Right cardiac atrium (tissue), 5 donors: ENCODE measurements around the gene ZBED3. TPM values are rescaled to one million over a fixed set of nuclear protein-coding genes. Genes with fewer than 3 reads are reported as not detected.
"Not testable (repeated sequence)": the region's sequence is repeated elsewhere in the genome, so short reads cannot be mapped to it uniquely, and the experiment has no call there.

Experiments used
- ATAC-seq, 2 donors: fragments of 200-7000 bp; cut with Tn5 transposase; one replicate each; pipeline versions ENCODE4 v1.8.0 to v1.9.1; 2020; ENCODE audit warnings: moderate library complexity in 2 of 2, mild to moderate bottlenecking in 1 of 2
- DNase-seq, 3 donors: peaks; one replicate each; pipeline ENCODE4 v3.0.0-alpha.2; 2020
- H3K27ac ChIP-seq: one replicate; pipeline ENCODE4 v1.5.1; 2013; ENCODE audit warnings: mild to moderate bottlenecking, low read length, control low read depth, moderate library complexity
- H3K27me3 ChIP-seq: one replicate; pipeline ENCODE4 v1.6.1; 2013; ENCODE audit not compliant: control insufficient read depth, insufficient read depth
- H3K4me1 ChIP-seq: one replicate; pipeline ENCODE4 v1.6.1; 2013; ENCODE audit warnings: low read length; ENCODE audit not compliant: control insufficient read depth, insufficient read depth
- H3K4me3 ChIP-seq: one replicate; pipeline ENCODE4 v1.5.1; 2013; ENCODE audit warnings: low read length, control low read depth
- H3K9me3 ChIP-seq: one replicate; pipeline ENCODE4 v1.6.1; 2013; ENCODE audit warnings: low read length; ENCODE audit not compliant: control insufficient read depth
- WGBS: extraction: QIAGEN DNeasy Blood & Tissue Kit; methylation state at CpG from one replicate; pipeline ENCODE4 v1.1.7; 2013; 5-methylcytosine and 5-hydroxymethylcytosine counted together
- intact Hi-C, 4 donors: fragments of 100-400 bp; cut with DNase I; formaldehyde crosslinking; loops; one replicate each; pipeline versions ENCODE4 v1.11.0 to v1.14.0; 2022 to 2023
- long read RNA-seq, 4 donors: library from polyadenylated mRNA; unstranded; transcript quantifications; one replicate each; pipeline ENCODE4 v2.0.0, GENCODE V29; 2020 to 2021
- polyA plus RNA-seq: library from polyadenylated mRNA; stranded (reverse); fragments of 200-250 nt; gene quantifications from one replicate; pipeline ENCODE4 v1.2.3, GENCODE V29; 2013
- total RNA-seq, 4 donors: library from RNA; stranded (reverse); fragmentation: NEBNext Ultra II Directional; extraction: Animal tissue kit (Norgen Biotek cat#: 25700); gene quantifications; one replicate each; pipeline ENCODE4 v1.2.1, GENCODE V29; 2021
- donor health status: healthy with polysubstance abuse.
- donor health status: DM: no; HTN: yes; CAD: no.
- donor health status: DM: no; HTN: no; CAD: no.
- donor health status: DM: no; HTN: yes; CAD: no; lungs with severe emphysema.
- donor health status: DM: yes; HTN: yes; CAD: no.

The ZBED3 gene
- total RNA-seq: 10 to 100 TPM; 10.0 to 12.5 (median 10.5) TPM
- polyA plus RNA-seq: 5.7 TPM
- long read RNA-seq, donor 1, full-length matches to known transcripts: 49 of 56 reads
- long read RNA-seq, donor 1, partial matches to known transcripts: 1 of 56 reads
- long read RNA-seq, donor 1, other reads (novel, unspliced or antisense): 6 of 56 reads
- long read RNA-seq, donor 2, full-length matches to known transcripts: 13 of 17 reads
- long read RNA-seq, donor 2, partial matches to known transcripts: 0 of 17 reads
- long read RNA-seq, donor 2, other reads (novel, unspliced or antisense): 4 of 17 reads
- long read RNA-seq, donor 3, full-length matches to known transcripts: 1 of 3 reads
- long read RNA-seq, donor 3, partial matches to known transcripts: 0 of 3 reads
- long read RNA-seq, donor 3, other reads (novel, unspliced or antisense): 2 of 3 reads
- long read RNA-seq, donor 4, full-length matches to known transcripts: 4 of 5 reads
- long read RNA-seq, donor 4, partial matches to known transcripts: 0 of 5 reads
- long read RNA-seq, donor 4, other reads (novel, unspliced or antisense): 1 of 5 reads

GRCh38 chr5:77086689-77087483 lies at the start of gene ZBED3:
Gene ZBED3 (minus strand): TSS chr5:77087285. CDS start chr5:77077878, 9,407 bp downstream.
- H3K27ac ChIP-seq: peak within 1 kb of the TSS; percentile 61
- peak; percentile 81 to 86 for ATAC-seq
- H3K4me3 ChIP-seq: peak within 1 kb of the TSS; percentile 86
- intact Hi-C loops: no loop called here
- peak; percentile 74 to 89 (median 88) for DNase-seq
- H3K9me3 ChIP-seq: no peaks in the 10 kb centered on the region
- no peaks in the 10 kb centered on the region for H3K4me1 ChIP-seq
- no peaks in the 10 kb centered on the region for H3K27me3 ChIP-seq
- WGBS: under 1% methylated on average over 63 of the region's 63 CpGs

DNA sequence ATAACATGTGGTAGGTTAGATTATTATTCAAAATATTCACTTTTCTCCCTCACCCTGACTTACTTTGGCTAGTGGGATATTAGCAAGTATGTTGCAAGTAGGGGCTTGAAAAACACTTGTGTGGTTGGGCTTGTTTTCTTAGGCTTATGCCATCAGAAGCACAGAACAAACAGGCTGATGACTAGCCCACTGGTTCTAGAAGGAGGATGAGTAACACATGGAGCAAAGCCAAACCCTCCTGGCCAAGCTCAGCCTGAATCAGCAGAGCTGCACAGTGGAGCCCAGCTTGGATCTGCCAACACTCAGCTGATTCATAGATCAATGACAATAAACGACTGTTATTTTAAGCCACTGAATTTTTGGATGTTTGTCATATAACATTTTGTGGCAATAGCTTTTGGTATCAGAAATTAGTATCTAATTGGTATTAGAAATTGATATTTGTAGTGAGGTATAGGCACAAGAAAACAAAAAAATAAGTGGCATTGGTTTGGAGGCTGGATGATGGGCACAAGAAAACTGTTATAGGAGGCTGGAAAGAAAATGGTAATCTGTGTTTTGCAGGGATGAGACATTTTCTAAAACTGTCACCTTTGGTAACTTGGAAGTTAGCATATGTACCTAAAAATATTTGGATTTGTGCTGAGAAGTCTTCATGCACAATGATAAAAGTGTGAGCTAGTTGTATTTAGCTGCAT lies 46.1 kb upstream of the ZBED3 start:
- ATAC-seq (peak; percentile 93 to 96), DNase-seq (peak; percentile 75 to 78 (median 77))
- H3K27ac ChIP-seq: no peak overlapping the region
- peaks cover 3% of the 10 kb centered on the region for H3K4me1 ChIP-seq
- no peaks in the 10 kb centered on the region for H3K9me3 ChIP-seq
- 35% methylated on average over 1 of the region's 1 CpG for WGBS
- intact Hi-C loops: loop anchor here in 1 of 4 donors (10.0 kb wide), 1 partner anchor 352 kb away; no protein-coding TSS in a partner anchor
- H3K4me3 ChIP-seq: no peak overlapping the region
- no peaks in the 10 kb centered on the region for H3K27me3 ChIP-seq

DNA sequence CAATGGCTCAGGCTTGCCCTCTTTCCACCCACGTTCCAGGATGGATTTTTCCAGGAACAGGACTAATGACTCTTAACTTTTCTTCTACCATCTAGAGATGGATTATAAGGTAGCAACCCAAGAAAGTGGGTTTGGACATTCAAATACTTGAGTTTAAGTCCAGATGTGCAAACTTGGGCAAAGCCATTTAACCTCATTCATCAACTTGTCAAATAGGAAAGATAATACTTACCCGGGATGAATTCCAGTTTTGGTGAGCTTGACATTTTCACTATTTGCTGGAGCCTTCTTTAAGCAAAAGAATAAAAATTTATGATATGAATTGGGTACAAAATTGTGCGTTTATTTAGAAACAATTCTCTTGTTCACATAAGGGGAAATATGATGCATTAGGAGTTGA lies 44.3 kb upstream of the ZBED3 start:
- intact Hi-C loops: loop anchor here in 1 of 4 donors (10.0 kb wide), 1 partner anchor 353 kb away; no protein-coding TSS in a partner anchor
- peak in 1 of 3 donors; percentile 7 for DNase-seq
- H3K4me1 ChIP-seq: peaks cover 3% of the 10 kb centered on the region
- no peak overlapping the region for H3K4me3 ChIP-seq
- no peak for ATAC-seq
- H3K9me3 ChIP-seq: no peaks in the 10 kb centered on the region
- WGBS: 75% methylated on average over 3 of the region's 3 CpGs
- no peaks in the 10 kb centered on the region for H3K27me3 ChIP-seq
- no peak overlapping the region for H3K27ac ChIP-seq

DNA sequence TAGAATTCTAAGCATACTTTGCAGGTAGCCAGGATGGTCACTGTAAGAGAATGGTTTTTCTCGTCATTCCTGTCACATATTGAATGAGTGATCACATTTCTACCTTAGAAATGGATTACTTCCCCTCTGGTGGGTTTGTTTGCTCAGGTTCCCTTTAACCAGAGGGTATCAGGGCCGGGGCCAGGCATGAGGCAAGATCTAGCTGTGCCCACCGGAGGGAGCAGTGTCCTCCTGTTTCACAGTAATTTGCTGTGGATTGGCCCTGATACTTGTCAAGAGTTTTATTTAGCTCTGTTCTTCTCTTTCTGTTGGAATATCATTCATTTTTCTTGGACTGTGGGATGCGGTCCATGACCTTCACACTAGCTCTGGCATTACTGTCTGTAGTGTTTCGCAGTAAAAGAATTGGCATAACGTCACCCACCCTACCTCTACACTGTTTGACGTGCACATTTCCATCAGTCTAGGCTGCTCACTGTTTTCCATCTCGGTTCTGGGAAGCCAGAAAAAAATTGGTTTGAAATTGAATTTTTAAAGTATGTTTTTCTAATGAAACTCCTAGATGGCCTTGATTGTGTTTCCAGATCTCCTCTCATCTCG lies 42.4 kb upstream of the ZBED3 start:
- intact Hi-C loops: no loop called here
- Histone ChIP-seq H3K27ac (no peak overlapping the region), H3K4me3 (no peak overlapping the region), H3K4me1 (peaks cover 3% of the 10 kb centered on the region), H3K9me3 (no peaks in the 10 kb centered on the region), H3K27me3 (no peaks in the 10 kb centered on the region)
- peak in 1 of 3 donors; percentile 64 for DNase-seq
- WGBS: 70% methylated on average over 9 of the region's 9 CpGs
- ATAC-seq: peak in 1 of 2 donors; percentile 52

- DNase-seq (no peak), ATAC-seq (no peak)
- H3K27me3 ChIP-seq: no peaks in the 10 kb centered on the region
- no peak overlapping the region for H3K27ac ChIP-seq
- intact Hi-C loops: no loop called here
- H3K4me1 ChIP-seq: no peaks in the 10 kb centered on the region
- 90% methylated on average over 5 of the region's 5 CpGs for WGBS
- H3K9me3 ChIP-seq: no peaks in the 10 kb centered on the region
- no peak overlapping the region for H3K4me3 ChIP-seq
These were observed 41.5 kb upstream of the ZBED3 start for GRCh38 chr5:77128411-77129061.

GRCh38 chr5:77123057-77123456 lies 36.0 kb upstream of the ZBED3 start:
- ATAC-seq (no peak), DNase-seq (no peak)
- Histone ChIP-seq H3K4me3 (no peak overlapping the region), H3K9me3 (no peaks in the 10 kb centered on the region), H3K4me1 (no peaks in the 10 kb centered on the region), H3K27ac (no peak overlapping the region), H3K27me3 (no peaks in the 10 kb centered on the region)
- WGBS: 95% methylated on average over 6 of the region's 6 CpGs
- intact Hi-C loops: no loop called here

DNA sequence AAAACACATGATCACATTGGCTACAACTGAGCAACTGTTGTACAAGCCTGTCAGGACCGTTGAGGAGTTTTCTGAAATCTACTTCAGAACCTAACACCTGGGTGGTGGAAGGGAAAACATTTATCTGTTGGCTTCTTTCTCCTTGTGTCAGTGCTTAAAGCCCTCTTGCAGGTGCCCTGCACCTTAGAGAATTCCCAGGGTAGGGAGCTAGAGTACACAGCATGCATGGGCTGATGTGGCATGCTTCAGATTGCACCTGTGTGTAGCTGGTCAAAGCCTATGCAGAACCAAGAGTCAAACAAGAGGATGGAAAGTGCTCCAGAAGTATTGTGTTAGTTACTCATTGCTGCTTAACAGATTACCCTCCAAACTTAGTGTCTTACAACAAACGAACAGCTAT lies 33.6 kb upstream of the ZBED3 start:
- no peaks in the 10 kb centered on the region for H3K4me1 ChIP-seq
- H3K4me3 ChIP-seq: no peak overlapping the region
- no peaks in the 10 kb centered on the region for H3K27me3 ChIP-seq
- intact Hi-C loops: no loop called here
- no peak for ATAC-seq
- H3K9me3 ChIP-seq: no peaks in the 10 kb centered on the region
- DNase-seq: no peak
- no peak overlapping the region for H3K27ac ChIP-seq
- WGBS: 89% methylated on average over 2 of the region's 2 CpGs

DNA sequence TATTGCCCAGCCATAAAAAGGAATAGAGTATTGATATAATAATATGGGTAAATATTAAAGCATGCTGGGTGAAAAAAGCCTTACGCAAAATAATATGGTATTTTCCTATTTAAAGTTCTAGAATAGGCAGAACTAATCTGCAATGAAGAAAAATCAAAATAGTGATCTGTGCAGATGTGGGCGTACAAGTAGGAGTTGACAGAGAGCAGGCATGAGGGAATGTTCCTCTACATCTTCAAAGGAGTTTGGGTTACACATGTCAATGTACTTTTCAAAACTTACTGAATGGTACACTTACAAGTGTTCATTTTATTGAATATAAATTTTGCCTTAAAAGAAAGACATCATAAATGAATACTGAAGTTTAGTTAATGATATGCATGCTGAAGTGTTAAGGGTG lies 33.0 kb upstream of the ZBED3 start:
- H3K9me3 ChIP-seq: no peaks in the 10 kb centered on the region
- H3K27ac ChIP-seq: no peak overlapping the region
- H3K4me1 ChIP-seq: no peaks in the 10 kb centered on the region
- ATAC-seq (no peak), DNase-seq (no peak)
- H3K4me3 ChIP-seq: no peak overlapping the region
- intact Hi-C loops: no loop called here
- H3K27me3 ChIP-seq: no peaks in the 10 kb centered on the region
- WGBS: 98% methylated on average over 2 of the region's 2 CpGs

DNA sequence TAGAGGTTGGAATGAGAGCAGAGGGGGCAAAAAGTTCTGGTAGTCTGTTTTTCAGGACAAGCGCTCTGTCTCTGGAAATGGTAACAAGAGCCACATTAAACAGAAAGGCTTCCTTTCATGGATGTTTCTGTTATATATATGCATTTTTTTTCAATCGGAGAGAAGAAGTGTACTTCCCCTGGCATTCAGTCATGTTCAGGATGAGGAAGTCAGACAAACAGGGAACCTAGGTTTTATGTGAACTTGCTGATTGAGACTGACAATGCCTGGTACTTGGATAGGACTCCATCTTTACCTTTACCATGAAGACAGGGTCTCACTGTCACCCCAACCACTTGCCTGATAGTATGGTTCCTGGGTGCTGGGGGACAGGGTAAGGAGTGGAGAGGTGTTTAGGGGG lies 30.1 kb upstream of the ZBED3 start:
- H3K4me3 ChIP-seq: no peak overlapping the region
- H3K4me1 ChIP-seq: no peaks in the 10 kb centered on the region
- no peak for ATAC-seq
- 63% methylated on average over 2 of the region's 2 CpGs for WGBS
- H3K9me3 ChIP-seq: no peaks in the 10 kb centered on the region
- no peaks in the 10 kb centered on the region for H3K27me3 ChIP-seq
- no peak overlapping the region for H3K27ac ChIP-seq
- DNase-seq: no peak
- intact Hi-C loops: no loop called here

GRCh38 chr5:77107035-77107434 lies 19.9 kb upstream of the ZBED3 start:
- H3K4me1 ChIP-seq, intact Hi-C loops, H3K27ac ChIP-seq, ATAC-seq, H3K9me3 ChIP-seq, DNase-seq, H3K4me3 ChIP-seq, H3K27me3 ChIP-seq: not testable (repeated sequence)
- 95% methylated on average over 4 of the region's 4 CpGs for WGBS
